Peyer's patch (tissue), 4 donors: ENCODE data around the gene SPATC1L. TPM values are rescaled to one million over a fixed set of nuclear protein-coding genes. Genes with fewer than 3 reads are reported as not detected.

Source experiments
- DNase-seq, 3 donors: peaks; one replicate each; pipeline ENCODE4 v3.0.0-alpha.2; 2017 to 2019
- H3K27ac ChIP-seq, 4 donors: fragments of 200-600 bp; sonication (generic); one replicate each; pipeline ENCODE4 v1.5.1; 2016 to 2019
- H3K27me3 ChIP-seq, 2 donors: fragments of 200-600 bp; sonication (generic); one replicate each; pipeline ENCODE4 v1.5.1; 2019
- H3K36me3 ChIP-seq, 3 donors: fragments of 200-600 bp; sonication (generic); one replicate each; pipeline ENCODE4 v1.5.1; 2016 to 2019
- H3K4me1 ChIP-seq, 4 donors: fragments of 200-600 bp; sonication (generic); one replicate each; pipeline ENCODE4 v1.5.1; 2016 to 2019
- H3K4me3 ChIP-seq, 4 donors: fragments of 200-600 bp; sonication (generic); 1 replicate in 3 of 4; 2 replicates in 1 of 4; pipeline ENCODE4 v1.5.1; 2016 to 2019; ENCODE audit warnings: mild to moderate bottlenecking in 1 of 4
- H3K9me3 ChIP-seq, 4 donors: fragments of 200-600 bp; sonication (generic); one replicate each; pipeline ENCODE4 v1.5.1; 2016 to 2019; ENCODE audit warnings: mild to moderate bottlenecking in 1 of 4
- CTCF ChIP-seq, 6 experiments: fragments of 450-650 bp in 4 of 6; fragments of 200-600 bp in 2 of 6; sonication (generic) in 1 of 6; IDR thresholded peaks; one replicate each; pipeline ENCODE4 v1.5.1; 2017 to 2019; ENCODE audit warnings: antibody characterized with exemption in 6 of 6, mild to moderate bottlenecking in 3 of 6, moderate library complexity in 1 of 6
- POLR2A ChIP-seq, 2 donors: fragments of 450-650 bp; IDR thresholded peaks; one replicate each; pipeline ENCODE4 v1.5.1; 2017; ENCODE audit warnings: antibody characterized with exemption in 2 of 2, mild to moderate bottlenecking in 2 of 2, moderate library complexity in 2 of 2
- total RNA-seq, 4 donors: library from RNA; depleted of rRNA; stranded (reverse); fragments of >200 nt; gene quantifications; one replicate each; pipeline ENCODE4 v1.1.0, GENCODE V29; 2016

Gene SPATC1L
- total RNA-seq, 4 donors from 2014 or later, result 1.1 to 13.2 (median 2.6) TPM

DNA sequence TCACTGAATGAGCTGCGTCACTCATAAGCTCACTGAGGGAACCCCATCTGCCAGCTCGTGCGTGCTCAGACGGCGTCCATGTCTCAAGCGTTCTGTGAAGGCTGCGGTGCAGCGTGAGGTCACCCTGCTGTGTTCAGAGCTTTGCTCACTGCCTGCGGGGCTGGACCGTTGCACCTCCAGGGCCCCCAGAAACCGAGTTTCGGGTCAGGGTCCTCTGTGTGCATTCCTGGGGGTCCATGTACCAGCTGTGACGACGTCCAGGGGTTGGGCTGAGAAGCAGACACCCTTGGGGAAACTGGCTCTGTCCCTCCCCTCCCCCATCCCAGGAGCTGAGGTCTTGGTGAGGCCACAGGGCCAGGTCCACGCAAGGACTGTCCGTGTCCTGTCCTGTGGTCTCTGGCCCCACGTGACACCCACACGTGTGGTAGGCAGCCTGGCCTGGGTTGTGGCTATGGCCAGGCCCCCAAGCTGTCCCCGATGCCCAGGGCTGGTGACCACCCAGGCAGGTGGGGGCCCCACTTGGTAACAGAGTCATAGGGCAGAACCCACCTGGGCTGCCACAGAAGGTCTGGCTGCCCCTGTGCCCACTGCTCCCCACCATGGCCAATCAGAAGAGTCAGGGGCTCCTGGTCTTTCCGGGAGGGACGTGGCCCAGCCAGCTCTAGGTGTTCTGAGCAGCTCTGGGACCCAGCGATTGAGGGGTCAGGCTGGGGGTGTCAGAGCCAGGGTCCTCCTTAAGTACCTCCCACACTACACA is 53.2 kb downstream of the SPATC1L start:
- DNase-seq, result no peak
- Histone ChIP-seq H3K4me1 (no peaks in the 10 kb centered on the region), H3K36me3 (no peaks in the 10 kb centered on the region), H3K27me3 (no peaks in the 10 kb centered on the region), H3K4me3 (no peak overlapping the region), H3K27ac (peak overlapping the region in 1 of 4 donors; percentile 17), H3K9me3 (no peaks in the 10 kb centered on the region)
- TF ChIP-seq CTCF (IDR thresholded peaks at IDR 0.05) (no peak), POLR2A (IDR thresholded peaks at IDR 0.05) (no peak)

- TF ChIP-seq CTCF (IDR thresholded peaks at IDR 0.05), result no peak
- no peak for TF ChIP-seq POLR2A (IDR thresholded peaks at IDR 0.05)
- no peaks in the 10 kb centered on the region for H3K4me1 ChIP-seq
- no peaks in the 10 kb centered on the region for H3K9me3 ChIP-seq
- H3K36me3 ChIP-seq, result no peaks in the 10 kb centered on the region
- no peak overlapping the region for H3K4me3 ChIP-seq
- H3K27ac ChIP-seq, result no peak overlapping the region
- no peaks in the 10 kb centered on the region for H3K27me3 ChIP-seq
- no peak for DNase-seq
These were observed 54.2 kb downstream of the SPATC1L start for GRCh38 chr21:46129846-46130651.

DNA sequence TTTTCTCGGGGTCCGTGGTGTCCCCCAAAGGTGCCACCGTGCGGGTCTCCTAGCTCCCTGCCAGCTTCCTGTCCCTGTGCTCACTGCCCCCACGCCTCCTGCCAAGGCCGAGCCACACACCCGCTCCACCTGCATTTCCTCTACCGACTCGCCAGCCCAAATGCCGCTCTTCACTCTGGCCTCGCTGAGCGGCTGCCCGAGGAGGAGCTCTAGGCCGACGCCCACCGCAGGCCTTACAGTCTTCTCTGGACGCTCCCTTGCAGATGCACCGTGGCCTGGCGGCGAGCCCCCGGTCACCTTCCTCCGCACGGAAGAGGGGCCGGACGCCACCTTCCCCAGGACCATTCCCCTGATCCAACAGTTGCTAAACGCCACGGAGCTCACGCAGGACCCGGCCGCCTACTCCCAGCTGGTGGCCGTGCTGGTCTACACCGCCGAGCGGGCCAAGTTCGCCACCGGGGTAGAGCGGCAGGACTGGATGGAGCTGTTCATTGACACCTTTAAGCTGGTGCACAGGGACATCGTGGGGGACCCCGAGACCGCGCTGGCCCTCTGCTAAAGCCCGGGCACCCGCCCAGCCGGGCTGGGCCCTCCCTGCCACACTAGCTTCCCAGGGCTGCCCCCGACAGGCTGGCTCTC is 55.2 kb downstream of the SPATC1L start:
- Histone ChIP-seq H3K36me3 (no peaks in the 10 kb centered on the region), H3K4me3 (no peak overlapping the region), H3K27me3 (no peaks in the 10 kb centered on the region), H3K9me3 (no peaks in the 10 kb centered on the region), H3K4me1 (no peaks in the 10 kb centered on the region), H3K27ac (no peak overlapping the region)
- DNase-seq, result no peak
- TF ChIP-seq CTCF (IDR thresholded peaks at IDR 0.05) (no peak), POLR2A (IDR thresholded peaks at IDR 0.05) (no peak)

GRCh38 chr21:46128106-46128932 is 55.9 kb downstream of the SPATC1L start:
- DNase-seq, result peak in 2 of 3 donors; percentile 37 to 43
- Histone ChIP-seq H3K4me1 (no peaks in the 10 kb centered on the region), H3K36me3 (no peaks in the 10 kb centered on the region), H3K4me3 (no peak overlapping the region), H3K9me3 (no peaks in the 10 kb centered on the region), H3K27me3 (no peaks in the 10 kb centered on the region), H3K27ac (no peak overlapping the region)
- no peak for TF ChIP-seq POLR2A (IDR thresholded peaks at IDR 0.05)
- TF ChIP-seq CTCF (IDR thresholded peaks at IDR 0.05), result no peak
